T-helper 17 cell (primary cell): ENCODE measurements around the gene MAN1A2. TPM values are rescaled to one million over a fixed set of nuclear protein-coding genes. Genes with fewer than 3 reads are reported as not detected.

Experiments used
- ATAC-seq: fragments of 150-1000 bp; cut with Tn5 transposase; 2 replicates; pipeline ENCODE4 v1.10.0; 2021; ENCODE audit warnings: mild to moderate bottlenecking, moderate library complexity
- DNase-seq, 3 donors: peaks; one replicate each; pipeline versions ENCODE4 v3.0.0 to v3.0.0-alpha.2; 2020 to 2021
- H3K9me3 ChIP-seq: one replicate; pipeline ENCODE4 v1.7.0; 2013; ENCODE audit warnings: low read length, mild to moderate bottlenecking; ENCODE audit not compliant: control insufficient read depth, poor library complexity, severe bottlenecking
- H3K27ac Mint-ChIP-seq: one replicate; pipeline ENCODE4 v1.8.0; 2022; ENCODE audit warnings: mild to moderate bottlenecking, moderate library complexity, mixed read lengths
- H3K27me3 Mint-ChIP-seq: one replicate; pipeline ENCODE4 v1.8.0; 2022; ENCODE audit warnings: mixed read lengths
- H3K36me3 Mint-ChIP-seq: one replicate; pipeline ENCODE4 v1.8.0; 2022; ENCODE audit warnings: low read depth, mixed read lengths
- H3K4me1 Mint-ChIP-seq: one replicate; pipeline ENCODE4 v1.8.0; 2022; ENCODE audit warnings: mild to moderate bottlenecking, mixed read lengths
- H3K4me3 Mint-ChIP-seq: one replicate; pipeline ENCODE4 v1.8.0; 2022; ENCODE audit warnings: mild to moderate bottlenecking, moderate library complexity, mixed read lengths
- total RNA-seq, 4 donors: library from RNA in 2 of 4; stranded (reverse) in 2 of 4; gene quantifications; one replicate each; pipeline ENCODE4 v1.2.3 and lab custom pipeline; 2022 to 2026

The MAN1A2 gene
- total RNA-seq, 2 donors from 2014 or later, result 51.6 to 52.9 TPM

DNA sequence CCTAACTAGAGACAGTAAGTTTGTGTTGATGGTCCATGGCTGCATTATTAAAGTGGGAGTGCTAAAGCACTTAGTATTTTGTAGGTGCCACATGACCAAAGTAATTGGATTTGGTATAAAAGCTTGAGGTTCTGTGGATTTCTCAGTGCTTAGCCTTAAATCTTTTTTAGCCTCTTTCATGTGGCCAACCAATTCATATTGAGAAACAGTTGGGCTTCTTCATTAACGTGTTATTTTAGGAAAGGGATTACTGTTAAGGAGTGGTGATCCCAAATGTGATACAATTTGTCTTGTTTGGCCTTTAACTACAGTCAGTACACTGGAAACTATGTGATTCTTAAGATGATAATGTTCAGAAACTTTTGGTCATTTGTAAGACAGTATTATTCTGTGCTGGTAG is 25.5 kb downstream of the MAN1A2 start:
- Mint-ChIP-seq H3K4me1 (peaks cover 32% of the 10 kb centered on the region), H3K36me3 (no peaks in the 10 kb centered on the region), H3K4me3 (no peak overlapping the region), H3K27me3 (no peaks in the 10 kb centered on the region), H3K27ac (no peak overlapping the region)
- no peaks in the 10 kb centered on the region for H3K9me3 ChIP-seq
- ATAC-seq, result no peak
- DNase-seq, result no peak

DNA sequence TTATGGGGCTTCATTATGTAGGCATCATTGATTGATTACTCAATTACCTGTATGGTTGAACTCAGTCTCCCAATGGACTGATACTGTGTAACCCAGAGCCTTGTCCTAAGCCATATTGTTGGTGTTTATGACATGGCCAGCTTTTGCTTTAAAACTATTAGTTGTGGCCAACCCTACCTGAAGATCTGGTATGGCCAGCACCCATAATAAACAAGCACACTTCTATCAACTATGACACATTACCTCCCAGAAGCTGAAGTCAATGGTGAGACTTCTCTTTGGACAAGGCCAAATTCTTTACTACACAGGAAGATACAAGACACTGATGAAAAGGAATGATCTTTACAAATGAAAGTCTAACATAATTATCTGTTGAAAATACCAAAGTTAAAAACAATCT is 28.8 kb downstream of the MAN1A2 start:
- H3K4me3 Mint-ChIP-seq, result no peak overlapping the region
- H3K9me3 ChIP-seq, result no peaks in the 10 kb centered on the region
- ATAC-seq (no peak), DNase-seq (no peak)
- peaks cover 50% of the 10 kb centered on the region for H3K4me1 Mint-ChIP-seq
- H3K27ac Mint-ChIP-seq, result no peak overlapping the region
- H3K36me3 Mint-ChIP-seq, result peaks cover 3% of the 10 kb centered on the region
- no peaks in the 10 kb centered on the region for H3K27me3 Mint-ChIP-seq

DNA sequence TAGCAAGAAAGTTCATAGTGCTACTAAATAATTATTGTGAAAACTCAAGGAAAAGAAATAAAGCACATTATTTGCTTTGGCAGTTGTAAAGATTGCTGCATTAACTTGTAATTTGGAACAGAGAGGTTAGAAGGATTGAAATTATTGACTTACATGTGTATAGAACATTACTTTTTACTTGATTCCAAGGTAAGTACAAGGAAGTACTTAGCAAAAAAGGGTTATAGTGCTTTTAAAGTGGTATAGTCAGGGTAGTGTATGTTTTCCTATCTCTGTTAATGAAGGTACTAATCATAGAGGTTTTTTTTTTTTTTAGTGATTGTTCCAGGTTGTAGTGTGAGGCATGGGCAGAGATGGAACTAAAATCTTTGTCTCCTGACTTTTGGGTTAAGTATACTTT is 29.4 kb downstream of the MAN1A2 start:
- H3K4me1 Mint-ChIP-seq, result peaks cover 53% of the 10 kb centered on the region
- ATAC-seq, result no peak
- H3K27ac Mint-ChIP-seq, result no peak overlapping the region
- no peaks in the 10 kb centered on the region for H3K27me3 Mint-ChIP-seq
- no peak for DNase-seq
- no peaks in the 10 kb centered on the region for H3K9me3 ChIP-seq
- no peak overlapping the region for H3K4me3 Mint-ChIP-seq
- peaks cover 3% of the 10 kb centered on the region for H3K36me3 Mint-ChIP-seq

DNA sequence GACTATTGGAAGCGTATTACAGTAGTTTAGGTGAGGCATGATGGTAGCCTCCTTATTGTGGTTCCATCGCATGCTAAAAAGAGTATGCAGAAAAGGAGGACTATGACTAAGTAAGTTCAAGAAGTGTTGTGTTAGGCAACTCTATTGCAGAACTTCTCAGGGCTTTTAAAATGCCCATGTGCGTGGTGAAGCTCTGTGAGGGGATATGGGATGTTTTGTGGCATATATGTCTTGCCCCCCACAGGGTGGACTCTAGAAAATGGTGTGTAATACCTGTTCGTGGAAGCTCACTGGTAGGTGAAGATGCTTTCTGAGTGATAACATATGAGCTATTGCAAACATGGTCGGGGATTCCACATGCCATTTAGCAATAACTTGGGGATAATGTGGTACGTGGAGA is 31.7 kb downstream of the MAN1A2 start:
- H3K36me3 Mint-ChIP-seq, result peaks cover 8% of the 10 kb centered on the region
- no peaks in the 10 kb centered on the region for H3K9me3 ChIP-seq
- no peak for DNase-seq
- peaks cover 44% of the 10 kb centered on the region for H3K4me1 Mint-ChIP-seq
- no peak overlapping the region for H3K4me3 Mint-ChIP-seq
- ATAC-seq, result no peak
- no peak overlapping the region for H3K27ac Mint-ChIP-seq
- H3K27me3 Mint-ChIP-seq, result no peaks in the 10 kb centered on the region

DNA sequence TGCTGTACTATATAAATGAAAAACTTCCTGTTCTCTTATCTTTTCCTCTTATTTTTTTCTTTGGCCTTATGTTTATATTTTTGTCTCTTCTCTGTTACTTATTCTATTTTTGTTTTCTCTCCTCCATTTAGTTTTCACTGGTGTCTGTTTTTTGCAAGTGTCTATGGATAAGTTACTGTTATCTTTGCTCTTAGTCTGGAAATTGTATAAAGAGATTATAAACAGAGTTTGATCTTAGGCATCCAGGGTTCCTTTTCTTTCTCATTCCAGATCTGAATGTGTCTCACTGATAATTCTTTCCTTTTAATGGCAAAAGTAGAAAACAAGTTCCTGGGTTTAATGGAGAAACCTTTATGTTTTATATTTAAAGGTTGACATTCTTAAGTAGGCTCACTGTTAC is 34.5 kb downstream of the MAN1A2 start:
- H3K27me3 Mint-ChIP-seq, result no peaks in the 10 kb centered on the region
- H3K36me3 Mint-ChIP-seq, result peaks cover 14% of the 10 kb centered on the region
- no peak for ATAC-seq
- peaks cover 32% of the 10 kb centered on the region for H3K4me1 Mint-ChIP-seq
- H3K27ac Mint-ChIP-seq, result no peak overlapping the region
- no peak for DNase-seq
- H3K4me3 Mint-ChIP-seq, result no peak overlapping the region
- no peaks in the 10 kb centered on the region for H3K9me3 ChIP-seq

DNA sequence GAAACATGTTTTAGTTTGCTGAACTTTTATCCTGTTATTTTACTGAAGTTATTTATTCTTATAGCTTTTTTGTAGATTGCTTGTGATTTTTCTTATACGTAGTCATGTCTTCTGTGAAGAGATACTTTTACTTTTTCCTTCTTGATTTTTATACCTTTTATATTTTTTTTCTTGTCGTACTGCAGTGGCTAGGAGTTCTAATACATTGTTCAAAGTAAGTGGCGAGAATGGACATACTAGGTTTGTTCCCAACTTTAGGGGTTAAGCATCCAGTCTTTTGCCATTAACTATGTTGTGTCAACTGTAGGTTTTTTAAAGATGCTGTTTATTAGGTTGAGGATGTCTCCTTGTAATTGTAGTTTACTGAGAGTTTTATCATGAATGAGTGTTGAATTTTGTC is 36.3 kb downstream of the MAN1A2 start:
- no peak overlapping the region for H3K4me3 Mint-ChIP-seq
- DNase-seq (no peak), ATAC-seq (no peak)
- H3K27me3 Mint-ChIP-seq, result no peaks in the 10 kb centered on the region
- peaks cover 11% of the 10 kb centered on the region for H3K36me3 Mint-ChIP-seq
- no peak overlapping the region for H3K27ac Mint-ChIP-seq
- peaks cover 34% of the 10 kb centered on the region for H3K4me1 Mint-ChIP-seq
- no peaks in the 10 kb centered on the region for H3K9me3 ChIP-seq

DNA sequence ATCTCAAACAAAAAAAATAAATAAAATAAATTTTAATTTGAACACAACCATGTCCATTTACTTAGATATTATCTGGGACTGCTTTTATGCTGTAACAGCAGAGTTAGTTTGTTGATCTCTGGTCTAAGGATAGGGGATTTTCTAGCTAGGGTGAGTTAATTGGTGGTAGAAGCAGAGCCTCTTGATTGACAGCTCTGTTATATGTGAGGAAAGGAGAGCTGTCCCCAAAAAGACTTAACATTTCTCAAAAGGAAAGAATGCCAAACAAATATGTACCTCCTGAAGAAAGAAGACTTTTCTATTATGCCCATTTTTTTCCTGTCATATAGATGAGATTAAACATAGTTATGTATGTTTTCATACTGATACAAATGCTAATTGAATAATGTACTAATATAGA is 37.8 kb downstream of the MAN1A2 start:
- H3K9me3 ChIP-seq, result no peaks in the 10 kb centered on the region
- Mint-ChIP-seq H3K4me3 (no peak overlapping the region), H3K4me1 (peaks cover 25% of the 10 kb centered on the region), H3K27ac (no peak overlapping the region), H3K27me3 (no peaks in the 10 kb centered on the region), H3K36me3 (peaks cover 14% of the 10 kb centered on the region)
- ATAC-seq (no peak), DNase-seq (no peak)

DNA sequence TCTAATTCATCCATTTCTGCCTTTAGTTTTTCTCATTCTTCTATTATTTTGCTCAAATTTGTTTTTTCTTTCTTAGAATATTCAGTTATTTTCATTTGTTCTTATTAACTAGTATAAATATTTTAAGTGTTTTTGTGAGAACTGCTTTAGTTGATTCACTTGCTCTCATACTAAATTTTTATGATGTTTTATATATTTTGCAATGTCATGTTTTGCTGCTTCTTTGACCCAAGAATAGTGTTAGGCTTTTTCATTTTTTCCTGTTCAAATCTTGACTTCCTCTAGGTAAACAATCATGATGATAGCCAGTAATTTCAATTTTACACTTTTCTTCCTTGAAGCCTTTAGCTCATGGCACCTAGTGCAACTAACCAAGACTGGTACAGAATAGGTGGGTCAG is 45.2 kb downstream of the MAN1A2 start:
- no peak for ATAC-seq
- H3K4me3 Mint-ChIP-seq, result no peak overlapping the region
- H3K27ac Mint-ChIP-seq, result no peak overlapping the region
- no peak for DNase-seq
- peaks cover 29% of the 10 kb centered on the region for H3K4me1 Mint-ChIP-seq
- H3K9me3 ChIP-seq, result no peaks in the 10 kb centered on the region
- no peaks in the 10 kb centered on the region for H3K27me3 Mint-ChIP-seq
- H3K36me3 Mint-ChIP-seq, result peaks cover 7% of the 10 kb centered on the region

DNA sequence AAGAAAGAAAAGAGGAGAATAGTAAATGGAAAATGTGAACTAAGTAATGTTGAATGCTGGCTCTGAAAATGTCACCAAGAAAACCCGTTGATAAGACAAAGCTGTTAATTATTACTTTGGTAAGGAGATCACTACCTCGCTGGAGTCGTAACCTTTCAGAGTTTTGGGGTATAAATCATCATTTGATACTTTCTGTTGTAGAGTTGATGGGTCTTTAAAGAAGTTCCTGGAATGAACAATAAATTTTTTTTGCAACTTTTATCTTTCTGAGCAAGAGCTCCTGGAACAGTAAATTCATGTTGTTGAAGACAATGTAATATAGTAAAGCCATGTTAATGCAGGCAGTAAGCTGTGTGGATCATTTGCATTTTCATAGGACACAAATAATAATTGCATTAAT is 46.2 kb downstream of the MAN1A2 start:
- no peak for ATAC-seq
- no peak for DNase-seq
- Mint-ChIP-seq H3K36me3 (peaks cover 9% of the 10 kb centered on the region), H3K4me3 (no peak overlapping the region), H3K4me1 (peaks cover 27% of the 10 kb centered on the region), H3K27me3 (no peaks in the 10 kb centered on the region), H3K27ac (no peak overlapping the region)
- H3K9me3 ChIP-seq, result no peaks in the 10 kb centered on the region

DNA sequence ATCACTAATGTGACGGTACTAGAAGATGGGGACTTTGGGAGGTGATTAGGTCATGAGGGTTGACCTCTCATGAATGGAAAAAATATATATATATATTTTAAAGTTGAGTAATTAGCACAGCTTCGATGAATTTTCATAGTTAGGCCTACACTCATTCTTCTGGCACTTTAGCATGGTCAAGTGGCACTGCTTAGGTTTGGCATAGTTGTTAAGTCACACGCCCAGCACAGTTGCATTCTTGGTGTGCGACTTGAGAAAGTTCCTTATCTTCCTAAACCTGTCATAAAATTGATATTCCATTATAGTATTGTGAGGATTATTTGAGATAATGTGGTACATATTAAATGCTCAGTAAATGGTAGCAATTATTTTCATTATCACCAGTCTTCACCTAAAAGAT is 47.7 kb downstream of the MAN1A2 start:
- Mint-ChIP-seq H3K36me3 (peaks cover 13% of the 10 kb centered on the region), H3K27me3 (no peaks in the 10 kb centered on the region), H3K4me3 (no peak overlapping the region), H3K27ac (no peak overlapping the region), H3K4me1 (peaks cover 28% of the 10 kb centered on the region)
- DNase-seq (no peak), ATAC-seq (no peak)
- no peaks in the 10 kb centered on the region for H3K9me3 ChIP-seq

DNA sequence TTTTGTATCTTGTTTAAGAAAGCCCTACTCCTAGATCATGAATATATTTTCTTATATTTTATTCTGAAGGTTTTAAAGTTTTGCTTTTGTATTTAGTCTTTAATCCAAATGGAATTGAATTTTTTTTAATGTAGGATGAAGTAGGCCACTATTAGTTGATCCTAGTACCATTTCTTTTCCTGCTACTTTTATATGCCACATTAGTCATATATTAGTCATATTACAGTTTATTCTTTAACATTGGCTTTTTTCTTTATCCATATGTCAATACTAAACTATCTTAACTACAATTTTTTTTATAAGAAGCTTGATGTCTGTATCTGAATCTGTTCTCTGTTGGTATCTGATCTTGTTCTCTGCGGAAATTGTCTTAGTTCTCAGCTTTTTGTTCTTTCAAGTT is 48.8 kb downstream of the MAN1A2 start:
- no peak overlapping the region for H3K4me3 Mint-ChIP-seq
- H3K27me3 Mint-ChIP-seq, result no peaks in the 10 kb centered on the region
- DNase-seq (no peak), ATAC-seq (no peak)
- H3K36me3 Mint-ChIP-seq, result peaks cover 15% of the 10 kb centered on the region
- peak overlapping the region; percentile 78 for H3K27ac Mint-ChIP-seq
- peaks cover 32% of the 10 kb centered on the region for H3K4me1 Mint-ChIP-seq
- H3K9me3 ChIP-seq, result no peaks in the 10 kb centered on the region

DNA sequence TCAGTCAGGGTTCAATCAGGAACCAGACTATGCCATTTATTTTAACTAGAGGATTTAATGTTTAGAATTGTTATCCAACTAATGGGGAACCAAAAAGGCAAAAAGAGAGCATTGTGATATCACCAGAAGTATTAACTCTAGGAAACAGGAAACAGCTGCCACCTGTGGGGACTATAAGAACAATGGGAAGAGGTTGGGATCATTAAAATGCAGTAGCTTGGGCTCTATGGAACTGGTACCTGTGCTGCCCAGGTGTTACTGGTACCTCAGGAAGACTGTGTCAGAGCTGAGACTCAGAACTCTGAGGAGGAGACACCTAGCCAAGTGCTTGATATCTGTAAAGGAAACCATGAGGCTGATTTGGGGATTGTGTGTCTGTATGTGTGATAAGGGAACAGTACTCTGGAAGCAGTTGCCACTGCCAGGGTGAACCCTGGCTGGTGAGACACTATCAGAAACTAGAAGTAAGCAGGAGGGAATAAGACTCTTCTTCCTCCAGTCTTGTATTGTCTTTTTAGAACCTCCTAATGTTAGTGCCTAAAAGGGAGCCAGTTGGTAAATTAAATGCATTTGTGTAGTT is 49.4 kb downstream of the MAN1A2 start:
- H3K4me1 Mint-ChIP-seq, result peaks cover 32% of the 10 kb centered on the region
- H3K9me3 ChIP-seq, result no peaks in the 10 kb centered on the region
- ATAC-seq, result no peak
- no peaks in the 10 kb centered on the region for H3K27me3 Mint-ChIP-seq
- DNase-seq, result no peak
- peaks cover 15% of the 10 kb centered on the region for H3K36me3 Mint-ChIP-seq
- no peak overlapping the region for H3K4me3 Mint-ChIP-seq
- H3K27ac Mint-ChIP-seq, result peak overlapping the region; percentile 78

DNA sequence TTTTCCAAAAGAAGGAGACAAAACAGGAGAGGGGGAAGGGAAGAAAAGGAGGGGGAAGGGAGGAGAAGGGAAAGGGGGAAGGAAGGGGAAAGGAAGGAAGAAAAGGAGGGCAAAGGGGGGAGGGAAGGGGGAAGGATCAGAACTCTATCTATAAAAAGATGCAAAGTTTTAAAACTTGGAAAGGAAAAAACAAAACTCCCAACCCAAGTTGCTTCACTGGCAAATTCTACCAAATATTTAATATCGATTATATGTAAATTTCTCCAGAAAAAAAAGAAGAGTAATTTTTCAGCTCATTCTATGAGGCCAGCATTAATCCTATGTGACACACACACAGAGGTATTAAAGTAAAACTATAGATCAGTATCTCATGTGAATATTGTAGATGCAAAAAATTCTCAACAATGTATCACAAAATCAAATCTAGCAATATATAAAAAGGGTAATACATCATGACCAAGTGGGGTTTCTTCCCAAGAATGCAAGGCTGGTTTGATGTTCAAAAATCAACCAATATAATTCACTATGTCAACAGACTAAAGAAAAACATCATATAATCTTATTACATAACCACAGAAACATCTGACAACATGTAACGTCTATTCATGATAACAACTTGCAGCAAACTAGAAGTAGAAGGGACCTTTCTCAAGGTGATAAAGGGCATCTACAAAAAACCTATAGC is 57.9 kb downstream of the MAN1A2 start:
- Mint-ChIP-seq H3K4me3 (no peak overlapping the region), H3K27me3 (no peaks in the 10 kb centered on the region), H3K4me1 (peaks cover 3% of the 10 kb centered on the region), H3K36me3 (peaks cover 6% of the 10 kb centered on the region), H3K27ac (no peak overlapping the region)
- peaks cover 11% of the 10 kb centered on the region for H3K9me3 ChIP-seq
- DNase-seq (no peak), ATAC-seq (no peak)

DNA sequence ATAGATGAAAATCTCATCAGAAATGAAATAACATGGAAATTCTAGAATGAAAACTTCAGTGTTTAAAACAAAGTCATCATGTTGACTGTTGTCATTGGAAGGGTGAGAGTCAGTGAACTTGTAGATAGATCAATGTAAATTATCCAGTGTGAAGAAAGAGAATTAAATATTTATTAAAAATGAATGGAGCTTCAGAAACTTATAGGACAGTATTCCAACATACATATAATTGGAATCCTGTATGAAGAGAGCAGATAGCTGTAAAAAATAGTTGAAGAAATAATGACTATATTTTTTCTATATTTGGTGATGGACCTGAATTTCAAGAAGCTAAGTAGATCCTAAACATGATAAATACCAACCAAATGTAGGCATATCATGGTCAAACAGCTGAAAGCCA is 60.0 kb downstream of the MAN1A2 start:
- peaks cover 11% of the 10 kb centered on the region for H3K9me3 ChIP-seq
- H3K4me1 Mint-ChIP-seq, result no peaks in the 10 kb centered on the region
- no peaks in the 10 kb centered on the region for H3K27me3 Mint-ChIP-seq
- H3K4me3 Mint-ChIP-seq, result no peak overlapping the region
- ATAC-seq, result no peak
- no peak overlapping the region for H3K27ac Mint-ChIP-seq
- H3K36me3 Mint-ChIP-seq, result peaks cover 6% of the 10 kb centered on the region
- no peak for DNase-seq
